HL-60 (cell line): ENCODE measurements around the gene HCRTR1.

Source experiments
- DNase-seq, 2 experiments: peaks; one replicate each; pipeline ENCODE4 v3.0.0-alpha.2; 2010 to 2020; ENCODE audit warnings: low read depth in 1 of 2, low spot score in 1 of 2
- H3K27ac ChIP-seq: fragments of 250-450 bp; sonication (Bioruptor Pico); replicated peaks from 2 replicates; pipeline ENCODE4 v1.5.1; 2020; ENCODE audit warnings: mild to moderate bottlenecking, moderate library complexity
- H3K27me3 ChIP-seq: fragments of 250-450 bp; sonication (Bioruptor Pico); 2 replicates; pipeline ENCODE4 v1.5.1; 2021; ENCODE audit warnings: mild to moderate bottlenecking, moderate library complexity; ENCODE audit not compliant: insufficient read depth, poor library complexity, severe bottlenecking
- H3K4me3 ChIP-seq: replicated peaks from 2 replicates; pipeline ENCODE4 v1.5.1; 2011; ENCODE audit warnings: mild to moderate bottlenecking, control low read depth, low read length; ENCODE audit not compliant: insufficient read depth
- CTCF ChIP-seq: IDR thresholded peaks from one replicate; pipeline ENCODE4 v1.5.1; 2011; ENCODE audit warnings: low read length, control low read depth, inconsistent platforms; ENCODE audit not compliant: insufficient read depth
- GABPA ChIP-seq: IDR thresholded peaks from 2 replicates; pipeline ENCODE4 v1.6.1; 2012; ENCODE audit warnings: low read depth
- POLR2AphosphoS5 ChIP-seq: IDR thresholded peaks from 2 replicates; pipeline ENCODE4 v1.6.1; 2012; ENCODE audit warnings: low read depth
- REST ChIP-seq: IDR thresholded peaks from 2 replicates; pipeline ENCODE4 v1.6.1; 2012; ENCODE audit warnings: low read depth; ENCODE audit not compliant: insufficient replicate concordance
- SPI1 ChIP-seq: IDR thresholded peaks from 2 replicates; pipeline ENCODE4 v1.6.1; 2012; ENCODE audit warnings: low read depth, mild to moderate bottlenecking, borderline replicate concordance

HCRTR1 gene

DNA sequence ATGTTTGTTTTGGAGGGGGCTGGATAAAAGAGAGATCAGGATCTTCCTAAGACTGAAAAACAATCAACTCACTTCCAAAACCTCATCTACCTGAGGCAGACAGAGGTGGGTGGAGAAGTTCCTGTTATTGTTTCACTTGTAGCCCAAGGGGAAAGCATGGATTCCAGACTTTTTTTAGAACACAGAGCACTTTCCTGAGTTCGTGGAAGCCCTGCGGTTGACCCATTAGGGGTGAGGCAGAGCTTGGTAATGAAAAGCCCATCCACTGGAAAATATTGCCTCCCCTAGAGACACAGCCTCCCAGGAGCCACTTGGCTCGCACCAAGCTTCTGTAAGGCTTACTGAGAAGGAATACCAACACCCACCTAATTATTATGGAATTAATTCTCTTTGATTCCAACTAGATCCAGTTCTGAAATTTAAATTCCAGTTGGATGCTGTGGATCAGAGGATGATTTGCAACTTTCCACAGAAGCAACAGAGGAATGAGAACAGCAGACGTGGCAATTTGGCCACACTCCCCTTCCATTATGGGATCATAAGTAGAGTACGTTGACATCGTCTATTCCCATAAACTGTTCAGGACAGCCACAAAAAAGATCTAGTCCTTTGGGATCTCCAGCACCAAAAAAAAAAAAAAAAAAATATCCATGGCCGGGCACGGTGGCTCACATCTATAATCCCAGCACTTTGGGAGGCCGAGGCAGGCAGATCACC is 31.3 kb downstream of the HCRTR1 start:
- TF ChIP-seq SPI1: no peak
- TF ChIP-seq GABPA: no peak
- no peak for TF ChIP-seq CTCF
- TF ChIP-seq REST: no peak
- no peak for TF ChIP-seq POLR2AphosphoS5
- H3K4me3 ChIP-seq: no peak overlapping the region
- DNase-seq: no peak
- H3K27me3 ChIP-seq: no peaks in the 10 kb centered on the region
- H3K27ac ChIP-seq: no peak overlapping the region

DNA sequence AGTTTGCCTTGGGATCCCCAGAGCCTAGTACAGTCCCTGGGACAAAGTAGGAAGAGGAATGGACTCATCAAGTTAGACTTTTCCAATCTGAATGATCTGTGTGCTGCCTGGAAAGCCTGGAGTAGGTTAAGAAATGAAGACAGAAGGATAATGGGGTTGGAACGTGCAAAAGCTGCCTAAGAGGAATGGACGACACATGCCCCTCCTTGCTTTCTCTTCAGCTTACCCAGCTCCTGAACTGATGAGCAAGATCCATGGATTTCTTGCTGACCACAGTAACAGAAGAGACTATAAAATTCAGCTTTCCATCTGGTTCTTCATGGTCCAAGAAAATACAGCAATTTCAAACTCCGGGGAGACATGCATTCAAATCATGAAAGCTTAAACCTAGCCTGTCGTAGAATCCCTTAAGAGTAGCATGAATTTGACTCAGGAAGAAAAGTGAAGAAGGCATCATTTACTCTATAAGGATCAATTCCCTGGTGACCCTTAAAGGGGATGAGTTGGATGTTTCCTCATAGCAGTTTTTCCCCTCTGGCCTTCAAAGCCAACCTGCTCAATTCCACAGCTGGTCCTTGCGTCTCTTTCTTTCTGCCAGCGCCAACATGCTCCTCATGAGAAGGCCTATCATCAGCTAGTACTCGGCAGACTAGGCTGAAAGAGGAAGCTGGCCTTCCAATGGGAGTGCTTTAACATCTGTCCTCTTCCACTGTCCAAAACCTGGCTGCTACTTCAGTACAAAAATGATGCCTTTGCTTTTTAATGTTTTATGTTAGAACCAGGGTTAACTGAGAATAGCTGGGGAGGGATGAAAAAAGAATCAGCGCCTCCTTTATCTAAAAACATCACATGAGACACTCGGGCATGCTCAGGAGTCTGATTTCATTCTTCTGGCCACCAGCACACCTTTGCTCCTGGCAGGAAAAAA is 32.9 kb downstream of the HCRTR1 start:
- TF ChIP-seq CTCF (no peak), GABPA (no peak), REST (no peak), POLR2AphosphoS5 (no peak), SPI1 (no peak)

GRCh38 chr1:31651089-31651420 is 33.6 kb downstream of the HCRTR1 start:
- no peak for TF ChIP-seq POLR2AphosphoS5
- TF ChIP-seq SPI1: no peak
- TF ChIP-seq CTCF: no peak
- TF ChIP-seq GABPA: no peak
- TF ChIP-seq REST: no peak
- DNase-seq: no peak
- Histone ChIP-seq H3K27ac (no peak overlapping the region), H3K27me3 (no peaks in the 10 kb centered on the region), H3K4me3 (no peak overlapping the region)

More for the DNA sequence above, 32.9 kb downstream of the HCRTR1 start:
- no peak overlapping the region for H3K27ac ChIP-seq
- H3K27me3 ChIP-seq: no peaks in the 10 kb centered on the region
- DNase-seq: no peak
- H3K4me3 ChIP-seq: no peak overlapping the region
